Stimulated activated CD4-positive, alpha-beta T cell treated with anti-CD3 and anti-CD28 coated beads, Interleukin-15, amount 100 ng/mL, for 1 hour (primary cell): ENCODE measurements around the gene FANCI.

Experiments
- DNase-seq, 2 donors: peaks; one replicate each; pipeline ENCODE4 v3.0.0-alpha.2; 2020; ENCODE audit warnings: low read depth in 1 of 2, low spot score in 1 of 2

FANCI gene

DNA sequence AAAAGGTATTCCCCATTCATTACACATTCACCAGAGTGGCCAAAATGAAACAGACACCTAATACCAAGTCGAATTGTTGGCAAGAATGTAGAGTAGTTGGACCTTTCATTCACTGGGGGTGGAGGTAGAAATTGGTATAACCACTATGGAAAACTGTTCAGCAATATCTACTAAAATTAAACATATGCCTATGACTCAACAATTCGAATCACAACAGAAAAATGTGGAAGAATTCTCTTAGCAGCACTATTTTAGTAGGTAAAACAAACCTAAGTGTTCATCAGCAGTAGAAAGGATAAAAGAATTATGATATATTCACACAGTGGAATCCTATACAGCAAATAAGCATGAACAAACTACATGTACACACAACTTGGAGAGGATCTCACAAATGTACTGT is 60.2 kb downstream of the FANCI start:
- DNase-seq: no peak

DNA sequence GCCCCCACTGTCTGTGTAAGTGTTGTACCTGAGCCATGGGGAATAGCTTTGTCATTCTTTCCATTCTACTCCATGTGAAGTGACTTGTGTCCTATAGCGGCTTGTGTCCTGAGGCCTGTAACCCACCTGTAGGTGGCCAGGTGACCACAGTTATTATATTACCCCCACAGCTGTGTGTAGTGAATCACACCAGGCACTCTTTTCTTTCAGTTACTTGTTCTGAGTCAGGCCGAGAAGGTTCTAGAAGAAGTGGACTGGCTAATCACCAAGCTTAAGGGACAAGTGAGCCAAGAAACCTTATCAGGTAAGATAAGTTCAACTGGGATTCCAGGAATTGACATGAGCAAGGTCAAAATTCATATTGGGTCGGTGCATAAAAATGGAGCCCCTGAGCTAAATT is 61.6 kb downstream of the FANCI start:
- no peak for DNase-seq

DNA sequence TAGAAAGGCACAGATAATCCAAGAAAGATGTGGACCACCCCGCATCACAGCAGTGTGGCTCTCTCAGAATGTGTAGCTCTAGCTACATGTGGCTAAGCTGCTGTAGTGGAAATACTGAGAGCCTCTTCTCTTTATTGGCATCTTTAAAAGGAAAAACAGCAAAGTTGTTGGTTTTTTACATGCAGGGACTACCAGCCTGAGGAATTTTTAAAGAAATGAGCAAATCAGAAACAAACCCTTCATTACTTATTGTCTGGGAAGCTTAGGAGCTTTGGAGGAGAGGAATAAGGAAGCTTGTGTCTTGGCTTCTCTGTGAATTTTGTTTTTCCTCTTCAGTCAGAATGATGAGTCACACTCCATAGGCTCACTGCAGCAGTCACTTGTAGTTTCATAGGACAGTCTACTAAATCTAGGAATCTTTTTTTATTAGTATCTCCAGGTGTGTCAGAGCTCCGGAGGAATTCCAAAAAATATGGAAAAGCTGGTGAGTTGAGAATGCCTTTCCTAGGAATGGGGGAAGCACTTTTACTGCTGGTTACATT is 63.3 kb downstream of the FANCI start:
- no peak for DNase-seq

DNA sequence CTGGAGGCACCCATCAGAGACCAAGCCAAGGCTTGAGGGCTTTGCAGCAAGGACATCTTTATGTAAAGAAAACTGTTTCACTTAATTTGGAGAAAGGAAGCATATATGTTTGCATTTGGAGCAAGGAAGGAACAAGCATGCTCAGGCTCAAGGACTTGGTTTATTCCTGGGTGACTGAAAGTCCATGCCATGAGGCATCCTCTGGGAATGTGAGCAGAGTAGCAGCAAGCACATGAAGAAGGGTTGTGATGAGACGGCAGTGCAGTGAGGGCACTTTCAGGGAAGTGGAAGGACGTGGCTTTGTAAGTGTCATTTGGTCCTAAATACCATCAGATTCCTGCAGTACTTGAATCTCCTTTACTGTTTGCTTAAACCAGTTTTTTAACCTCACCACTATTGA is 64.0 kb downstream of the FANCI start:
- no peak for DNase-seq

DNA sequence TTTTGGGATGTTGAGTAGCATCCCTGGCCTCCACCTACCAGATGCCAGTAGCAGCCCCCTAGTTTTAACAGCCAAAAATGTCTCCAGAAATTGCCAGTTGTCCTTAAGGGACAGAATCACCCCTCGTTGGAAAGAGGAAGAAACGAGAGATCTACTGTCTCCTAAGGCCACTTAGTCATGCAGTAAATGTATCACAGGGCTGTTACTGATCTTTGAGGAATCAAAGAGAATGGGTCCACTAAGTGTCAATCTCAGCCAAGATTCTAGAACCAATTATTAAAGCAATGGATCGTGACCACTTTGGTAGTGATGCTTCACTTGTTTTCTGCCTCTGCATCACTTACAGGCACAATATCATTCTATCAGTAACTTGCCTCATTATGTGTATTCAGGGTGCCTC is 64.5 kb downstream of the FANCI start:
- DNase-seq: no peak

DNA sequence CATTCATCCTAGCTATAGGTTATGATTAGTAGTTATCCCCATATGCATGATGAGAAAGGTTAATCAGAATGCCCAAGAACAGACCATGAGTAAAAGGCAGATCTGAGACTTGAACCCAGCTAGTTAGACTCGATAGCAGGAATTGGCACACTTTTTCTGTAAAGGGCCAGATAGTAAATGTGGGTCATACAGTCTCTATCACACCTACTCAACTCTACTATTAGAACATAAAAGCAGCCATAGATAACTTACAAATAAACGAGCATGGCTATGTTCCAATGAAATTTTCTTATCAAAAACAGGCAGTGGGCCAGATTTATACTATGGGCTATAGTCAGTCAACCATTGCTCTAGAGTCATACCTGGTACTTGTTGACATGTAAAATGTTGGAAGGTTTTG is 66.2 kb downstream of the FANCI start:
- no peak for DNase-seq

DNA sequence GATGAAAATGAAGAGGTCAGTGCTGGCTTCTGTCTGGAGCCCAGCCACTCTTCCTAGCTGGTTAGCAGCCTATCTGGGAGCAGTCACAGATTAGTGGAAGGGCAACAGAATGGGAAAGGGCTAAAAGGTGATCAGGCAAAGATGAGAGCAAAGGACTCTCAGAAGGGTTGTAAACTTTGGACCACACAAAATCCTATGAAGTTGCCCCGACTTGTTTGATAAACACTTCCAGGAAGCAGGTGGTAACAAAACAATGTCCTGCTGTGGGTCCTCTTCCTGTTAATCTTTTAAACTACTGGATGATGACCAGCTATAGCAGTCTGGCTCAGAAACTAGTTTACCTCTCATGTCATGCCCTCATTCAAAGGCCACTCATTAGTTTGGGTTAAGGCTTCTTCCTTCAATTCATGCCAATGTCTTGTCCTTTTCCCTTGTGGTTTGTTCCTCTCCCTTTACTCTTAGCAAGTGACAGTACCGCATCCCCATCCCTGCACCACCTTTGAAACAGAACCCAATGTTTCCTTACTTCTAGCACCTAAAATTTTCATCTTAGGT is 71.7 kb downstream of the FANCI start:
- no peak for DNase-seq

DNA sequence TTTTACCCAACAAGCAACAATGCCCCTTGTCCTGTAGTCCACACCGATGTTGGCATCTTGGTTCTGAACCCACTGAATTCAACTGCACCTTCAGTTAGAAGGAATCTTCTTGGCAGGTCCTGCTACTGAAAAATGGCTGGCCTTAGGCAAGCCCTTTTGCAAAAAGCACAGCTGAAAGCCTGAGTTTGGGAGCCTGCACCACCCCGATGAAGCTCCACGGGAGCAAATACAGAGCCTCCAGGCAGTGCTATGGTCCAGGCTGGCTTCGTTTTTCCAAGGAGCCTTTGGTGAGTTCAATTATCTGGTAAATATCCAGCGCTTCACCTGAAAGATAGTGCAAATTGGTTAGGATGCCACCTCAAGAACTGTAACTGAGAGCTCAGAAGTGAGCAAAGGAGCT is 72.7 kb downstream of the FANCI start:
- DNase-seq: no peak

DNA sequence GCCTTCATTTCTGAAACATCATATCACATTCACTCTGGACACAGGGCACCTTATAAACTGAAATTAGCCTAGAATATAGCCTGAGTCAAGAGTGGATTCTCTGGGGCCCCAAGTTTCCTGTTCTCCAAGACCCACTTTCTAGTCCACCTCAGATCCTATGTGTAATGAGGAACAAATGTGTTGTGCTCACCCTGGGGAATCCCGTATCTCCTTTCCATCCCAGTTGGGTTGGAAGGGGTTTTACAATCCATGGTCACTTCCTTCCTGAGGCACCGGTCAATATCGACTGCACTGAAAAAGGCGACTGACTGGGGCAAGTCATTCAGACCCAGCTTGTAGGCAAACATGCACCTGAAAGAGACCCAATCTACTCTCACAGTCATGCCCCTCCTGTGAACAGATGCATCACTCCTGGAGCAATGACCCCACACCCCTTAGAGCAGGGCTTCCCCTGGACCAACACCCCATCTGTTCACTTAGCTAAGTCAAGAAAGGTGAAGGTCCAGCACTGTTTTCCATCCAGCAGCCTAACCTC is 73.5 kb downstream of the FANCI start:
- no peak for DNase-seq

DNA sequence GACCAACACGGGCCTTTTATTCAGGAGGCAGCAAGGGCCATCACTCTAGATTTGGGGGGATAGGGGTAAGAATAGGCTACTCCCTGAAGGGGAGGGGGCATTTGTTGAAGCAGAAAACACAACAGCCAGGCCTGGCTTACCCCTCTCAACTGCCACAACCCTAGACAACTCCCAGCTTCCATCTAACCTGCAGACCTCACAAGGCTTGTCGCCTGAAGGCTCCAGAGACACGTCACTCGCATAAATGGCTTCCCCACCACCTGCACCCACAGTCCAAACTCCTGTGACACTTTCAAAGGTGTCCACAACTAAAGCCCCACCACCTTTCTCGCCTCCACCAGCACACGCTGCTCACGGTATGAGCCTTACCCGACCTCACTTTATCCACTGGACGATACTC is 75.9 kb downstream of the FANCI start:
- DNase-seq: no peak

DNA sequence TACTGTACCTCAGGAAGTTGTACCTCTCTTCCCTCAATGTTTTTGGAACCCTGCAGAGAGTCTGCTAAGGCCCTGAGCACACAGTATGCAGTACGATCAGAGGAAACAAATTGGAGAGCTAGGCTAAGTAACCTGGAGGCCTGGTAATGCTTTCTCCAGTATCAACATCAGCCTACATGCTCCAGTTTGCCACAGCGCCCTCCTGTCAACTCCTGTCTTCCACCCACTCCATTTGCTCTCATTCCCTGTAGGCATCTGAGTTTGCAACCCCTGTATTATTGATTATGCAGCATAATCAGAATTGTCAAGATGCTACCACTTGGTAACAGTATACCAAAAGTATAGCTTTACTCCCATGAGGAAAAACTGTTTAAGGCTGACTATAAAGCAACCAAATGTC is 76.4 kb downstream of the FANCI start:
- no peak for DNase-seq

DNA sequence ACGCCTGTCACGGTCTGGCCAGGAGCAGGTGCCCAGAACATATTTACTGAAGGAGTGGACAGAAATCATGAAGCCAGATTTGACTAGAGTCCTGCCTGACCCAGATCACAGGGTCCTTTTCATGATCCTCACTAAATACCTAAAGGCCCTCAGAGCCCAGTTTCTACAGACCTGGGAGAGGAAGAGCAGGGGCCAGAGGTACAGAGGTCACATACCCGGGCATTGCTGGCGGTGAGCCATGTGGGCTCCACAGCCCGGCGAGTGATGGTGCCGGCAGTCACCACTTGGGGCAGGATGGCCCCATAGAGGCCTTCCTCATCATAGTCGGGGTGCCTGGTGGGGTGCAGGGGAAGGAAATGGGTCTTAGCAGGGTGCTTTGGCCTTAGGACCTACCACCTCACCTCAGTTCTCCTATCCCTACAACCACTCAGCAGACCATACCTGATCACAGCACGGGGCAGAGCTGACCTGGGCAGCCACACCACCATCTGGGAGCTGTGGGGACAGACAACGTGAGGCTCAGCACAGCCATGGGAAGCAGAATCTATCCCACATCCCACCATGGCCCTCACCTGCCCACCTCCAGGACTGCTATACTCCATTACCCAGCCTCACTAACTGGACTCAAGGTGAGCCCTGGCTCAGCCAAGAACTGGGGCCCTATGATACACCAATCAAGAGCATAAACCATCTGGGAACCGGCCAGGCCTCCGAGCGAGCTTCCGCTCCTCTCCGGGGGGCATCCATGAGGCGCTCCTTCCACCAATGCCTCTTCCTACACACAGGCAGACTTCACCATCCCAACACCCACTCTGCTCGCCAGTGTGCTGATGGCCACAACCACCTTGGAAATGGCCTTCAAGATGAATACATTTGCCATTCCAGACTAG is 78.0 kb downstream of the FANCI start:
- DNase-seq: no peak

DNA sequence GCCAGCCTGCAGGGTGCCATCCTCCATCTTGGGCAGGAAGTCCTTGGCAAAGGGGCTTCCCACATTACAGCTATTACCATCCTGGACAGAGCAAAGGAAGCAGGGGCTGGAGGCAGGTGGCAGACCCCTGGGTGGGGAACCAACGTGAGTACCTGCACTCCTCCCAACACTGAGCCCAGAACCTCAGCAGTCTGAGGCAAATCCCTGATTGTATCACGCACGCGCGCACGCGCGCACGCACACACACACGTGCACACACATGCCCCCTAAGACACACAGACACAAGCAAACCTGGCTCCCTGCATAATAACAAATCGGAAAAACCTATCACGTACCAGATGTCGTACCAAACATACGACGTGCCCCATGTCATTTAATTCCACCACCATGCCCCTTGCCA is 79.0 kb downstream of the FANCI start:
- DNase-seq: no peak

DNA sequence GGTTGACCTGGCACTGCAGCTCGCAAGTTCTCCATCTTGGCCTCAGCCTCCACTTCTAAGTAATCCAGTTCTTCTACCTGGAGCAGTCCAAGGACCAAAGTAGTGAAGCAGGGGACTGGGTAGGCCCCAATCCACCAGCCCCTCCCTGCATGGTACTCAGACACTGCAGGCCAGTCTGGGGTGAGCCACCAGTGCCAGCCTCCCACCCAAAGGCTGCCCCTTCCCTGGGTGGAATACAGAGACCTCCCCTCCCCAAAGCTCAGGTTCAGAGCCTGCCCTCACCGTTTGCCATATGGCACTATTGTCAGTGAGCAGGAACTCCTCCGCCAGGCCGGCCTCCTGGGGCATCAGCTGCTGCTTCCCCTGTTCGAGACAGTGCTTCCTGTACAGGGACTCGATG is 80.0 kb downstream of the FANCI start:
- DNase-seq: no peak

DNA sequence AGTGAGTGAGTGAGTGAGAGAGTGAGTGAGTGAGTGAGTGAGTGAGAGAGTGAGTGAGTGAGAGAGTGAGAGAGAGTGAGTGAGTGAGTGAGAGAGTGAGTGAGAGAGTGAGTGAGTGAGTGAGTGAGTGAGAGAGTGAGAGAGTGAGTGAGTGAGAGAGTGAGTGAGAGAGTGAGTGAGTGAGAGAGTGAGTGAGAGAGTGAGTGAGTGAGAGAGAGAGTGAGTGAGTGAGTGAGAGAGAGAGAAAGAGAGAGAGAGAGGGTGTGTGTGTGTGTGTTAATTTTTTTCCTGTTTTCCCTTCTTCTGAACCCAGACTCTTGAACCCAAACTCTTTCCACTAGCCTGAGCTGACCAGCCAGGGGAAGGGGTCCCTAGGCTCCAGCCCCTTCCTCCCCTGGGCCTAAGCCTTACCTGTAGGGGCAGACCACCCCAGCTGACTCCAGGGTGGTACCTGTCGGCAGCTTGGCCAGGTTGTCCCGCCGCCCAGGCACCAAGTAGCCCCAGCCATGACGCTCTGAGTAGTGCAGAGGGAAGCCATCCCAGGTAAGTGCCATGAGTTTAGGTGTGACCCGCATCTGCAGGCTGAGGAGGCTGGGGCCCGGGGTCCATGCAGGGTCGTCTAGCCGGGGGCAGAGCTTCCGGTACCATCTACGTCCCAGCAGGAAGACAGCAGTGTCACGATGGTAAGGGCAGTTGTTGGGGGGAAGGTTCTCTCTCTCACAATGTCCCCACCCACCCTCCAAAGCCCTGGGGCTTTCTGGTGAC is 81.4 kb downstream of the FANCI start:
- DNase-seq: no peak

DNA sequence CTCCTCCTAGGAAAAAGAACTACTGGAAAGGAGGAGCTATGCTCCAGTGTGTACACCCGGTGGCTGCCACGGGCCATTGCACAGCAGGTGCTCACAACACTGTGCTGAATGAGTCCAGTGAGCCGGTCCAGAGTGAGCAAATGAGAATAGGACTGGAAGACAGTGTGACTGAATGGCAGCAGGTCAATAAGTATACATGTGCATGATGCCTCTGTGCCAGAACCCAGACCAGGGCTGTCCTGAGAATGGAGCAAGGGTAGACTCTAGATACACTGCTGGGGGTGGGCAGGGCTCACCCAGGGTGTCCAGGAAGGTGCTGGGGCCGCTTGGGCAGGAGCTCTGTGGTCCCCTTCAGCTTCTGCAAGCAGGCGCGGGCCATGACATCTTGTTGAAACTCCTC is 82.5 kb downstream of the FANCI start:
- DNase-seq: no peak

DNA sequence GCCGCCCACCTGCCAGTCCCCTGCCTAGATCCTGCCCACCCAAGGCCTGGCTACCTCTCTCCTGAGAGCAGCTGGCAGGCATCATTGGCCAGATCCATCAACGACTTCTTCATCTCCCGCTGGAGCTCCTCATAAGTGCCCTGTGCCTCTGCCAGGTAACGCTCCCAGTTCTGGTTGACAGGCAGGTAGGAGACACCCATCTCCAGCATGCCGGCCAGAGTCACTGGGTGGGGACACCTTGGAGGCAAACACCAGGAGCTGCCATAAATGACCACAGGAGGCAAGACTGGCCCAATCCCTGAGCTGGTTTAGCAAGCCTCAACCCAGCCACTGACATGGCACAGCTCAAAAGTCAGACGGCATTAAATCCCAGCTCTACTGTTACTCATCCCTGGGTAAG is 83.3 kb downstream of the FANCI start:
- DNase-seq: no peak

DNA sequence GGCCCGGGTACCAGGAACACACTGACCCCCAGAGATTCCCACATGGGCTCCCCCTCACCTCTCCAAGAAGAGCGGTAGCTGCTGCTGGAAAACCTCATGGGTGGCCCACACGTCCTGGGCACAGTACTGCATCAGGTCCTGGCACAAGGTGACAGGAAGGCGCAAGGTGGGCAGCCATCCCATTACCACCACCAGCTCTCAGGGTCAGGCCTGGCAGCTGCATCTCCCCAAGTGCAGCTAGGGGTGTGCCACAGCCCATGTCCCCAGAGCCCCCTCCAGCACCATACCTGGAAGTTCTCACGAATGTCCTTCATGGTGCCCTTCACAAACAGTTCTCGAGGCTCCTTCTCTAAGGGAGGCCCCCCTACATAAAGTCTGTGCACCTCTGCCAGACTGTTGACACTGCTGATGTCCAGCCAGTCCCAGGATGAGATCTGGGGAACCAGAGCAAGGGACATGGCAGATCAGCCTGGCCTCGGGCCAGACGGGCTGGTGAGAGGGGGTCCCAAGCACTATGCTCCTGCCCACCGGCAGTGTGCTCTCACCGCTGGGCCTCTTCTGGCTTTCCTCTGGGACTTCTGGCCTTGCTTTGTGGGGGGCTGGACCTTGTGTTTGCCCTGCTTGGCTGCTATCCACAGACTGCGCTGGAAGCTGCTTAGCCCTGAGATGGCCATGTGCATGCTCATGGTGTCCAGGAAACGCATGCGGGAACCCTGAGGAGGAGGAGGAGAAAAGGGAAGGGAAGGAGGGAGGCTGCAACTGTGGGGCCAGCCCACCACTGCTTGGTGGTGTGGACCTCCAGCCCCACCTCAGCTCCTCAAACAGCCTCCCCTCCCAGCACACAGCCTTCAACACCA is 84.8 kb downstream of the FANCI start:
- DNase-seq: no peak

DNA sequence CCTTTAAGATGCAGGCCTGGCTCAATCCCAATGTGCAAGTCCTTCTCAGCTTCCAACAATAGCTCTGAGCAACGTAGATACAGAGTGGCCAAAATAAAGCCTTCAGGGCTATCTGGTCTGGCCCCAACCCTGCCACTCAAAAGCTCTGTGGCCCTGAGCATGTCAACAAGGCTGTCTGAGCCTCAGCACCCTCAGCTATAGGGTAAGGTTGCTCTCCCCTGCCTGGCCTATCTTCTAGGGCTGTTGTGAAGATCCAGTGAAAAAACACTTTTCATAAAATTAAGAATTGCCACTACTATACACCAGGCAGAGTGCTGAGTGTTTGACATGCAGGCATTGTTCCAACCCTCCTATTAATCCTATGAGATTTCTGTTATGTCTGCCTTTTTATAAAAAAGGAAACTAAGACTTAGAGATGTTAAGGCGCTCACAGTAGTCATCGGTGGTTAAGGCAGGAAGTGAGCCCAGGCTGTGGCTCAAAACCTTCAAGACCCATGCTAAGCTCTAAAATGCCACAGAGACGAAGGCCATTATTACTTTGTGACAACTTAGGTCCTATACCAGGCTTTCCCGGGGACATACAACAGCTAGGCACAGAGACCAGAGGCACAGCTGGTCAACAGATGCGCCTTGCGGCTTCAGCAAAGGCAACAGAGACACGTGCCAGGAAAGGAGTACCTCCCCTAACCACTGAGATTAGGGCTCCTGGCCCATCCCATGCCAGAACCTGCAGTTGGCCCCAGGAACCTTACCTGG is 85.7 kb downstream of the FANCI start:
- DNase-seq: no peak

DNA sequence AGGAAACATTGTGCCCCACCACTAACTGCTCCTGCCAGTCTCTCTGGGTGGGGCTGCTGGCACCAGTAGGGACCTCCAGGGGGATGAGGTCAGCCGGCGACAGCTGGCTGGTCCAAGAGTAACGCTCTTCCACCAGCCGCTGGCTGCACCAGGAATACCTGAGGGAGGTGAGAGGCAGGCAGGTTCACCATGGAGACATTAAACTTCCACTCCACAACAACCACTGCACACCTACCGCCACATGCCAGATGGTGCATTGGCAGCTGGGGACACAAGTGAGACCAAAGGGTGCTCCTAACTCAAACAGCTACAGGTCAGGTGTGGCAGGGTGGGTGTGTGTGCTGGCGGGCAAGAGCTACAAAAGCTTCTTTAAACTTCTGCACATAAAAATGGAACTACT is 86.3 kb downstream of the FANCI start:
- DNase-seq: no peak
